DOHH2 (cell line): ENCODE data around the gene PTF1A.

Source experiments
- H3F3A ChIP-seq: fragments of 200-600 bp; sonication (generic), shearing (Covaris generic); 2 replicates; pipeline ENCODE4 v1.6.0; 2016; ENCODE audit warnings: antibody characterized with exemption, mild to moderate bottlenecking; ENCODE audit not compliant: control insufficient read depth, insufficient read depth
- H3K27ac ChIP-seq: fragments of 200-600 bp; sonication (generic); 2 replicates; pipeline ENCODE4 v1.5.1; 2014; ENCODE audit warnings: low read depth, mild to moderate bottlenecking, low read length, moderate library complexity
- H3K27me3 ChIP-seq: fragments of 200-600 bp; sonication (generic); 2 replicates; pipeline ENCODE4 v1.6.1; 2014; ENCODE audit warnings: mild to moderate bottlenecking, low read length, mixed read lengths; ENCODE audit not compliant: control insufficient read depth
- H3K36me3 ChIP-seq: fragments of 200-600 bp; sonication (generic); 2 replicates; pipeline ENCODE4 v1.6.1; 2014; ENCODE audit warnings: mild to moderate bottlenecking, low read length, moderate library complexity, mixed read lengths; ENCODE audit not compliant: control insufficient read depth
- H3K4me1 ChIP-seq: fragments of 200-600 bp; sonication (generic); 2 replicates; pipeline ENCODE4 v1.6.1; 2014; ENCODE audit warnings: mild to moderate bottlenecking, low read length, mixed read lengths; ENCODE audit not compliant: control insufficient read depth
- H3K4me2 ChIP-seq: fragments of 200-600 bp; sonication (generic); 2 replicates; pipeline ENCODE4 v1.6.0; 2014; ENCODE audit warnings: mild to moderate bottlenecking, low read length, moderate library complexity
- H3K4me3 ChIP-seq: fragments of 200-600 bp; sonication (generic); 2 replicates; pipeline ENCODE4 v1.5.1; 2014; ENCODE audit warnings: mild to moderate bottlenecking, low read length, mixed read lengths
- H3K79me2 ChIP-seq: fragments of 200-600 bp; sonication (generic); 2 replicates; pipeline ENCODE4 v1.6.1; 2014; ENCODE audit warnings: mild to moderate bottlenecking, low read length, mixed read lengths; ENCODE audit not compliant: control insufficient read depth
- H3K9me2 ChIP-seq: fragments of 200-600 bp; sonication (generic); replicated peaks from 2 replicates; pipeline ENCODE4 v1.6.1; 2014; ENCODE audit warnings: mild to moderate bottlenecking, low read length, mixed read lengths; ENCODE audit not compliant: control insufficient read depth
- H3K9me3 ChIP-seq: fragments of 200-600 bp; sonication (generic); 2 replicates; pipeline ENCODE4 v1.6.1; 2014; ENCODE audit warnings: antibody characterized with exemption, low read length, mixed read lengths; ENCODE audit not compliant: control insufficient read depth, insufficient read depth
- H4K20me1 ChIP-seq: fragments of 200-600 bp; sonication (generic); 2 replicates; pipeline ENCODE4 v1.6.0; 2014; ENCODE audit warnings: low read depth, mild to moderate bottlenecking, antibody characterized with exemption, low read length, moderate library complexity; ENCODE audit not compliant: control insufficient read depth, insufficient read depth
- EZH2phosphoT487 ChIP-seq: fragments of 200-600 bp; sonication (generic); IDR thresholded peaks from 2 replicates; pipeline ENCODE4 v1.6.1; 2017; ENCODE audit warnings: borderline replicate concordance, mild to moderate bottlenecking, antibody characterized with exemption, low read length, moderate library complexity, mixed read lengths
- TF ChIP-seq, protein P1 (sequence below): fragments of 200-600 bp; sonication (generic); IDR thresholded peaks from one replicate; pipeline ENCODE4 v1.5.1; 2014; ENCODE audit warnings: antibody characterized with exemption, mild to moderate bottlenecking, low read depth, low read length; ENCODE audit not compliant: poor library complexity, severe bottlenecking

PTF1A gene

DNA sequence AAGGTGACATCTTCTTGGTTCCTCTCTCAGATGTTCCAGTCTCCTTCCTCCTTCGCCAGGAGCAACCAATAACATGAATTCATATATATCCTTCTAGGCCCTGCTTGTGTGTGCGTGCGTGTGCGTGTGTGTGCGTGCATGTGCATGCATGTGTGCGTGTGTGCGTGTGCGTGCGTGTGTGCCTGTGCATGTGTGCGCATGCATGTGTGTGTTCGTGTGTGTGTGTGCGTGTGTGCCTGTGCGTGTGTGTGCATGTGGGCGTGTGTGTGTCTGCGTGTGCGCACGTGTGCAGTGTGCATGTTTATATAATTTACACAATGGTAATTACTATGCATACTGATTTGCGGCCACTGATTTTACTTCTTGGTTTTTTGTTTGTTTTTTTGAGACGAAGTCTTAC, 43.9 kb upstream of the PTF1A start:
- no peak overlapping the region for H3K27ac ChIP-seq
- no peaks in the 10 kb centered on the region for H3K4me1 ChIP-seq
- H3K4me2 ChIP-seq, result no peak overlapping the region
- no peaks in the 10 kb centered on the region for H3K36me3 ChIP-seq
- TF ChIP-seq, protein P1, sequence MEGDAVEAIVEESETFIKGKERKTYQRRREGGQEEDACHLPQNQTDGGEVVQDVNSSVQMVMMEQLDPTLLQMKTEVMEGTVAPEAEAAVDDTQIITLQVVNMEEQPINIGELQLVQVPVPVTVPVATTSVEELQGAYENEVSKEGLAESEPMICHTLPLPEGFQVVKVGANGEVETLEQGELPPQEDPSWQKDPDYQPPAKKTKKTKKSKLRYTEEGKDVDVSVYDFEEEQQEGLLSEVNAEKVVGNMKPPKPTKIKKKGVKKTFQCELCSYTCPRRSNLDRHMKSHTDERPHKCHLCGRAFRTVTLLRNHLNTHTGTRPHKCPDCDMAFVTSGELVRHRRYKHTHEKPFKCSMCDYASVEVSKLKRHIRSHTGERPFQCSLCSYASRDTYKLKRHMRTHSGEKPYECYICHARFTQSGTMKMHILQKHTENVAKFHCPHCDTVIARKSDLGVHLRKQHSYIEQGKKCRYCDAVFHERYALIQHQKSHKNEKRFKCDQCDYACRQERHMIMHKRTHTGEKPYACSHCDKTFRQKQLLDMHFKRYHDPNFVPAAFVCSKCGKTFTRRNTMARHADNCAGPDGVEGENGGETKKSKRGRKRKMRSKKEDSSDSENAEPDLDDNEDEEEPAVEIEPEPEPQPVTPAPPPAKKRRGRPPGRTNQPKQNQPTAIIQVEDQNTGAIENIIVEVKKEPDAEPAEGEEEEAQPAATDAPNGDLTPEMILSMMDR, result no peak
- no peak for TF ChIP-seq EZH2phosphoT487
- H3K27me3 ChIP-seq, result no peaks in the 10 kb centered on the region
- H3K9me3 ChIP-seq, result no peaks in the 10 kb centered on the region
- H3K4me3 ChIP-seq, result no peak overlapping the region
- H3F3A ChIP-seq, result no peaks in the 10 kb centered on the region
- no peaks in the 10 kb centered on the region for H3K79me2 ChIP-seq
- H4K20me1 ChIP-seq, result no peaks in the 10 kb centered on the region
- H3K9me2 ChIP-seq, result no peaks in the 10 kb centered on the region

- H3K27ac ChIP-seq, result no peak overlapping the region
- no peaks in the 10 kb centered on the region for H3K9me3 ChIP-seq
- H3K4me1 ChIP-seq, result no peaks in the 10 kb centered on the region
- H4K20me1 ChIP-seq, result no peaks in the 10 kb centered on the region
- H3K4me2 ChIP-seq, result no peak overlapping the region
- no peaks in the 10 kb centered on the region for H3K9me2 ChIP-seq
- H3K79me2 ChIP-seq, result no peaks in the 10 kb centered on the region
- H3K36me3 ChIP-seq, result no peaks in the 10 kb centered on the region
- TF ChIP-seq, protein P1, result no peak
- TF ChIP-seq EZH2phosphoT487, result no peak
- no peaks in the 10 kb centered on the region for H3K27me3 ChIP-seq
- H3K4me3 ChIP-seq, result no peak overlapping the region
- H3F3A ChIP-seq, result no peaks in the 10 kb centered on the region
These were observed 42.0 kb upstream of the PTF1A start for GRCh38 chr10:23150091-23150490.

- Histone ChIP-seq H3K27ac (no peak overlapping the region), H3K4me2 (no peak overlapping the region), H3K9me2 (no peaks in the 10 kb centered on the region), H4K20me1 (no peaks in the 10 kb centered on the region), H3K27me3 (no peaks in the 10 kb centered on the region), H3K36me3 (no peaks in the 10 kb centered on the region), H3K9me3 (no peaks in the 10 kb centered on the region), H3K4me1 (no peaks in the 10 kb centered on the region), H3F3A (no peaks in the 10 kb centered on the region), H3K79me2 (no peaks in the 10 kb centered on the region), H3K4me3 (no peak overlapping the region)
- TF ChIP-seq, protein P1, result no peak
- TF ChIP-seq EZH2phosphoT487, result no peak
These were observed 41.5 kb upstream of the PTF1A start for GRCh38 chr10:23150610-23151009.

GRCh38 chr10:23151071-23151470, 41.0 kb upstream of the PTF1A start:
- TF ChIP-seq, protein P1, result no peak
- TF ChIP-seq EZH2phosphoT487, result no peak
- no peak overlapping the region for H3K4me2 ChIP-seq
- peaks cover 3% of the 10 kb centered on the region; the same call in 1 of the 2 replicates for H3K27me3 ChIP-seq
- H3K79me2 ChIP-seq, result no peaks in the 10 kb centered on the region
- H3F3A ChIP-seq, result no peaks in the 10 kb centered on the region
- H3K4me3 ChIP-seq, result no peak overlapping the region
- no peak overlapping the region for H3K27ac ChIP-seq
- H3K4me1 ChIP-seq, result no peaks in the 10 kb centered on the region
- H3K9me2 ChIP-seq, result no peaks in the 10 kb centered on the region
- H4K20me1 ChIP-seq, result no peaks in the 10 kb centered on the region
- H3K9me3 ChIP-seq, result no peaks in the 10 kb centered on the region
- H3K36me3 ChIP-seq, result no peaks in the 10 kb centered on the region
